ENCODE data around the gene DNAL1.

The DNAL1 gene

DNA sequence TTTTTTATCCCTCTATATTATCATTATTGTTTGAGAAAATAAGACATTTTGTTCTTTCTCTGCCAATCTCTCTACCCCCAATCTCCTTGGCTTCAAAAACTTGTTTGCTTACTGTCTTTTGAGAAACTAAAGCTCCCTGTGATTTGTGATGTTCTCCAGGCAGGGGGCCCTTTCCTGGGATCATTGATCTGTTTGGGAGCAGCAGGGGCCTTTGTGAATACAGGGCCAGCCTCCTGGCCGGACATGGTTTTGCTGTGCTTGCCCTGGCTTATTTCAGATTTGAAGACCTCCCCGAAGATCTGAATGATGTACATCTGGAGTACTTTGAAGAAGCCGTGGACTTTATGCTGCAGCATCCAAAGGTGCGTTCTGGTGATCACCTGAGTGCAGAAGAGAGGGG is 28.0 kb upstream of the DNAL1 start:
- Histone ChIP-seq H3K79me2 (ENCODE audit: insufficient read depth, low read length) (no peaks in the 10 kb centered on the region), H3K9me3 (ENCODE audit: insufficient read depth, low read depth, low read length) (no peaks in the 10 kb centered on the region), H3K27me3 (ENCODE audit: insufficient read depth, low read length, poor library complexity, severe bottlenecking) (peaks cover 9% of the 10 kb centered on the region), H3K9ac (ENCODE audit: low read depth, low read length, poor library complexity, severe bottlenecking) (no peak overlapping the region), H3K4me2 (ENCODE audit: low read depth, low read length, poor library complexity, severe bottlenecking) (no peak overlapping the region), H2AFZ (ENCODE audit: low read length) (no peak overlapping the region), H3K36me3 (ENCODE audit: insufficient read depth, low read length) (no peaks in the 10 kb centered on the region), H3K9me2 (replicated peaks; ENCODE audit: low read depth, low read length) (no peaks in the 10 kb centered on the region), H3K4me1 (ENCODE audit: insufficient read depth, low read length, poor library complexity, severe bottlenecking) (peaks cover 4% of the 10 kb centered on the region), H3K4me3 (ENCODE audit: low read length, poor library complexity, severe bottlenecking) (no peak overlapping the region), H4K20me1 (ENCODE audit: insufficient read depth, low read length, poor library complexity, severe bottlenecking) (no peaks in the 10 kb centered on the region), H3F3A (ENCODE audit: low read depth) (no peaks in the 10 kb centered on the region)
- no peak for TF ChIP-seq CTCF (conservative IDR thresholded peaks at IDR 0.05; ENCODE audit: low read length)
- TF ChIP-seq EZH2phosphoT487 (IDR thresholded peaks at IDR 0.05; ENCODE audit: borderline replicate concordance) = no peak

DNA sequence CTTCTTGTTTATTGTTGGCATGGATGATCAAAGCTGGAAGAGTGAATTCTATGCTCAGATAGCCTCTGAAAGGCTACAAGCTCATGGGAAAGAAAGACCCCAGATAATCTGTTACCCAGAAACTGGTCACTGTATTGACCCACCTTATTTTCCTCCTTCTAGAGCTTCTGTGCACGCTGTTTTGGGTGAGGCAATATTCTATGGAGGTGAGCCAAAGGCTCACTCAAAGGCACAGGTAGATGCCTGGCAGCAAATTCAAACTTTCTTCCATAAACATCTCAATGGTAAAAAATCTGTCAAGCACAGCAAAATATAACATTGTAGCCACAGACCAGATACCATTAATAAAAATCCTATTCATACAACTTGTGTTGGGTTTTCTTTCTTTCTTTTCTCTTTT is 25.3 kb upstream of the DNAL1 start:
- H3K36me3 ChIP-seq (ENCODE audit: insufficient read depth, low read length) = no peaks in the 10 kb centered on the region
- H3K9ac ChIP-seq (ENCODE audit: low read depth, low read length, poor library complexity, severe bottlenecking) = no peak overlapping the region
- H3F3A ChIP-seq (ENCODE audit: low read depth) = no peaks in the 10 kb centered on the region
- no peaks in the 10 kb centered on the region for H3K27me3 ChIP-seq (ENCODE audit: insufficient read depth, low read length, poor library complexity, severe bottlenecking)
- no peak overlapping the region for H2AFZ ChIP-seq (ENCODE audit: low read length)
- no peaks in the 10 kb centered on the region for H3K9me3 ChIP-seq (ENCODE audit: insufficient read depth, low read depth, low read length)
- H3K4me2 ChIP-seq (ENCODE audit: low read depth, low read length, poor library complexity, severe bottlenecking) = no peak overlapping the region
- no peaks in the 10 kb centered on the region for H3K9me2 ChIP-seq (replicated peaks; ENCODE audit: low read depth, low read length)
- H4K20me1 ChIP-seq (ENCODE audit: insufficient read depth, low read length, poor library complexity, severe bottlenecking) = no peaks in the 10 kb centered on the region
- H3K79me2 ChIP-seq (ENCODE audit: insufficient read depth, low read length) = no peaks in the 10 kb centered on the region
- H3K4me3 ChIP-seq (ENCODE audit: low read length, poor library complexity, severe bottlenecking) = no peak overlapping the region
- no peaks in the 10 kb centered on the region for H3K4me1 ChIP-seq (ENCODE audit: insufficient read depth, low read length, poor library complexity, severe bottlenecking)
- TF ChIP-seq EZH2phosphoT487 (IDR thresholded peaks at IDR 0.05; ENCODE audit: borderline replicate concordance) (no peak), CTCF (conservative IDR thresholded peaks at IDR 0.05; ENCODE audit: low read length) (no peak)

- no peaks in the 10 kb centered on the region for H3F3A ChIP-seq (ENCODE audit: low read depth)
- H3K4me1 ChIP-seq (ENCODE audit: insufficient read depth, low read length, poor library complexity, severe bottlenecking) = no peaks in the 10 kb centered on the region
- no peak overlapping the region for H3K4me2 ChIP-seq (ENCODE audit: low read depth, low read length, poor library complexity, severe bottlenecking)
- H3K9me2 ChIP-seq (replicated peaks; ENCODE audit: low read depth, low read length) = no peaks in the 10 kb centered on the region
- H3K79me2 ChIP-seq (ENCODE audit: insufficient read depth, low read length) = no peaks in the 10 kb centered on the region
- no peaks in the 10 kb centered on the region for H3K27me3 ChIP-seq (ENCODE audit: insufficient read depth, low read length, poor library complexity, severe bottlenecking)
- H4K20me1 ChIP-seq (ENCODE audit: insufficient read depth, low read length, poor library complexity, severe bottlenecking) = no peaks in the 10 kb centered on the region
- TF ChIP-seq CTCF (conservative IDR thresholded peaks at IDR 0.05; ENCODE audit: low read length) = no peak
- TF ChIP-seq EZH2phosphoT487 (IDR thresholded peaks at IDR 0.05; ENCODE audit: borderline replicate concordance) = no peak
- H2AFZ ChIP-seq (ENCODE audit: low read length) = no peak overlapping the region
- no peaks in the 10 kb centered on the region for H3K9me3 ChIP-seq (ENCODE audit: insufficient read depth, low read depth, low read length)
- H3K9ac ChIP-seq (ENCODE audit: low read depth, low read length, poor library complexity, severe bottlenecking) = no peak overlapping the region
- H3K4me3 ChIP-seq (ENCODE audit: low read length, poor library complexity, severe bottlenecking) = no peak overlapping the region
- H3K36me3 ChIP-seq (ENCODE audit: insufficient read depth, low read length) = no peaks in the 10 kb centered on the region
These were observed 24.5 kb upstream of the DNAL1 start for GRCh38 chr14:73620268-73620667.
